ENCODE results near the gene AP2A1.

DNA sequence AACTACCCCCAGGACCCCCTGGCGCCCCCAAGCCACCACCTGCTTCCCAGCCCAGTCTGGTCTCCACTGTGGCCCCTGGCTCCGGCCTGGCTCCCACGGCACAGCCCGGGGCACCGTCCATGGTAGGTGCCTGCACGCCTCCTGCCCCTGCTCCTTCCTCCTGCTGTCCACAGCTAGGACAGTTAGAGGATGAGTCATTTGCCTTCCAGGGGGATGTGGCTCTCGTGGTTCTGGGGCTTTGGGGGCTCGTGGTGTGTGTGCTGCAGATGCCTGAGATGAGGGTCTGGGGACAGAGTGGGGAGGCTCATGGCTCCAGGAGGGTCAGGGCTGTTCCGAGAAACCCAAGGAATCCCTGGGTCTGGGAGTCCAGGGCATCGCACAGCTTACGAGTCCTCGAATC is 64.0 kb downstream of the AP2A1 start:
- TF ChIP-seq, protein P1, sequence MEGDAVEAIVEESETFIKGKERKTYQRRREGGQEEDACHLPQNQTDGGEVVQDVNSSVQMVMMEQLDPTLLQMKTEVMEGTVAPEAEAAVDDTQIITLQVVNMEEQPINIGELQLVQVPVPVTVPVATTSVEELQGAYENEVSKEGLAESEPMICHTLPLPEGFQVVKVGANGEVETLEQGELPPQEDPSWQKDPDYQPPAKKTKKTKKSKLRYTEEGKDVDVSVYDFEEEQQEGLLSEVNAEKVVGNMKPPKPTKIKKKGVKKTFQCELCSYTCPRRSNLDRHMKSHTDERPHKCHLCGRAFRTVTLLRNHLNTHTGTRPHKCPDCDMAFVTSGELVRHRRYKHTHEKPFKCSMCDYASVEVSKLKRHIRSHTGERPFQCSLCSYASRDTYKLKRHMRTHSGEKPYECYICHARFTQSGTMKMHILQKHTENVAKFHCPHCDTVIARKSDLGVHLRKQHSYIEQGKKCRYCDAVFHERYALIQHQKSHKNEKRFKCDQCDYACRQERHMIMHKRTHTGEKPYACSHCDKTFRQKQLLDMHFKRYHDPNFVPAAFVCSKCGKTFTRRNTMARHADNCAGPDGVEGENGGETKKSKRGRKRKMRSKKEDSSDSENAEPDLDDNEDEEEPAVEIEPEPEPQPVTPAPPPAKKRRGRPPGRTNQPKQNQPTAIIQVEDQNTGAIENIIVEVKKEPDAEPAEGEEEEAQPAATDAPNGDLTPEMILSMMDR (IDR thresholded peaks at IDR 0.05; ENCODE audit: insufficient read depth, low read depth, low read length), result no peak
- TF ChIP-seq EZH2 (IDR thresholded peaks at IDR 0.05; ENCODE audit: insufficient read depth, low read length), result no peak

Data from astrocyte (in vitro differentiated cells and primary cell).